Measurements from ENCODE around the gene LCN1. TPM values are rescaled to one million over a fixed set of nuclear protein-coding genes. Genes with fewer than 3 reads are reported as not detected.

The LCN1 gene
- total and polyA plus RNA-seq, 2 of the 4 experiments (the other 2 are of a cell fraction): not detected

GRCh38 chr9:135514342-135515082 lies 6.7 kb upstream of the LCN1 start:
- H3K27ac ChIP-seq (ENCODE audit: insufficient read depth, low read length): no peak overlapping the region
- H3K23ac ChIP-seq (ENCODE audit: low read depth, low read length): no peak overlapping the region
- peaks cover 3% of the 10 kb centered on the region; the same call in 1 of the 2 replicates for H3K27me3 ChIP-seq (ENCODE audit: control insufficient read depth, insufficient read depth, low read length)
- DNase-seq (no peak), ATAC-seq (ENCODE audit: low read depth) (no peak)
- H2BK120ac ChIP-seq (ENCODE audit: low read depth, low read length): no peak overlapping the region
- no peak overlapping the region for H2AFZ ChIP-seq (replicated peaks; ENCODE audit: low read length, poor library complexity)
- dilution Hi-C loops (cut with HindIII; ENCODE audit: low sequenced_read_pairs, unreplicated experiment) (no loop called here), in situ Hi-C loops (cut with MboI; ENCODE audit: low sequenced_read_pairs) (no loop called here), intact Hi-C loops (cut with micrococcal nuclease) (no loop called here)
- no CpG with 5 or more reads among the region's 17 CpGs for WGBS, 2 experiments (ENCODE audit: extremely low coverage in 2 of 2, insufficient read length in 1 of 2)
- H4K8ac ChIP-seq (ENCODE audit: low read depth in 2 of 2, low read length in 2 of 2): no peak overlapping the region
- POLR2A ChIA-PET (ENCODE audit: unreplicated experiment): no interaction called here
- H4K91ac ChIP-seq (ENCODE audit: insufficient read depth, low read depth, low read length): no peak overlapping the region
- no peaks in the 10 kb centered on the region for H3K9me3 ChIP-seq (ENCODE audit: control insufficient read depth, insufficient read depth, low read length)
- CTCF ChIA-PET: no interaction called here
- H2BK20ac ChIP-seq (ENCODE audit: low read depth, low read length): no peak overlapping the region
- H3K4me2 ChIP-seq (ENCODE audit: low read depth, low read length): no peak overlapping the region
- no peak overlapping the region for H3K18ac ChIP-seq (ENCODE audit: low read depth, low read length)
- H2BK15ac ChIP-seq (ENCODE audit: low read depth, low read length): no peak overlapping the region
- no peaks in the 10 kb centered on the region for H3K4me1 ChIP-seq (ENCODE audit: control insufficient read depth, insufficient read depth, low read length)
- no peak overlapping the region for H2AK5ac ChIP-seq (ENCODE audit: low read depth, low read length)
- BruUV-seq (replicated peaks): no TSS peak
- H3K4me3 ChIP-seq (ENCODE audit: insufficient read depth, low read depth, low read length): no peak overlapping the region
- H2AK9ac ChIP-seq (replicated peaks; ENCODE audit: low read depth, low read length, poor library complexity): no peak overlapping the region
- TF ChIP-seq NFE2L2 (IDR thresholded peaks at IDR 0.05; ENCODE audit: low read depth, low read length): no peak
- TF ChIP-seq FOS (IDR thresholded peaks at IDR 0.05; ENCODE audit: low read depth, low read length): no peak
- no peak for TF ChIP-seq ELK1 (IDR thresholded peaks at IDR 0.05; ENCODE audit: borderline replicate concordance, low read depth, low read length)
- TF ChIP-seq BHLHE40 (IDR thresholded peaks at IDR 0.05; ENCODE audit: low read depth, low read length): no peak
- TF ChIP-seq USF2 (IDR thresholded peaks at IDR 0.05; ENCODE audit: low read depth, low read length): no peak
- TF ChIP-seq RFX5 (IDR thresholded peaks at IDR 0.05; ENCODE audit: low read depth, low read length): no peak
- TF ChIP-seq RCOR1 (IDR thresholded peaks at IDR 0.05; ENCODE audit: insufficient replicate concordance, low read length): no peak
- TF ChIP-seq CHD1 (IDR thresholded peaks at IDR 0.05; ENCODE audit: low read depth, low read length): no peak
- TF ChIP-seq CTCF (conservative IDR thresholded peaks at IDR 0.05; ENCODE audit: low read depth, low read length): no peak
- TF ChIP-seq MXI1 (IDR thresholded peaks at IDR 0.05; ENCODE audit: borderline replicate concordance, low read depth, low read length): no peak
- H3K56ac ChIP-seq (ENCODE audit: extremely low read depth, insufficient read depth, low read length): no peak overlapping the region
- no peak overlapping the region for H3K4ac ChIP-seq (ENCODE audit: low read depth, low read length)
- H3K36me3 ChIP-seq (ENCODE audit: control insufficient read depth, insufficient read depth, low read length): no peaks in the 10 kb centered on the region
- H2BK5ac ChIP-seq (ENCODE audit: low read depth, low read length, poor library complexity, severe bottlenecking): no peak overlapping the region
- H4K5ac ChIP-seq (ENCODE audit: low read depth, low read length): no peak overlapping the region
- H3K14ac ChIP-seq (replicated peaks; ENCODE audit: low read depth, low read length): no peak overlapping the region
- no peaks in the 10 kb centered on the region for H3K9me1 ChIP-seq (ENCODE audit: insufficient read depth, low read length)
- H4K20me1 ChIP-seq (ENCODE audit: insufficient read depth, low read length): no peaks in the 10 kb centered on the region
- no peaks in the 10 kb centered on the region for H3K79me1 ChIP-seq (ENCODE audit: low read depth in 1 of 2, low read length in 2 of 2)
- no peak overlapping the region for H3K9ac ChIP-seq (ENCODE audit: low read depth, low read length)

Measured in IMR-90 (cell line).